ENCODE data around the gene GABARAP.

DNA sequence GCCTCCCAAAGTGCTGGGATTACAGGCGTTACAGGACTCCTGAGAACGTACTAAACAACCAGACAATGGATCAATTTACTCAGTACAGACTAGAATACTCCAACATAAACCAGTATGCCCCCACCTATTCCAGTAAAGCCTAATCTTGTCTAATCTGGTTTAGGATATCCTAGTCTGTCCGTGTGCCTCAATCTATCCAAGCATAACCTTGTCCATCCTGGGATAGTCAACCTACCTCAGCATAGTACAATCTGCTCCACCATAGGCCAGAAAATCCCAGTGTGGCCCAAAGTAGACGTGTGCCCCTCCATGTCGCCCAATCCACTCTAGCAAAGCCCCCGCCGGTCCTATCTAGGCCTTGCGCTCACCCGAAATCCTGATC, 8.6 kb downstream of the GABARAP start:
- TF ChIP-seq KAT7 (CRISPR knock-in tag; IDR thresholded peaks at IDR 0.05; ENCODE audit: borderline replicate concordance) (no peak), ATF2 (CRISPR knock-in tag; IDR thresholded peaks at IDR 0.05; ENCODE audit: borderline replicate concordance, low read depth) (no peak), FOXJ3 (CRISPR knock-in tag; IDR thresholded peaks at IDR 0.05; ENCODE audit: borderline replicate concordance) (no peak), SMAD3 (CRISPR knock-in tag; IDR thresholded peaks at IDR 0.05; ENCODE audit: borderline replicate concordance) (no peak), PREB (CRISPR knock-in tag; IDR thresholded peaks at IDR 0.05; ENCODE audit: borderline replicate concordance) (no peak), ATF3 (CRISPR knock-in tag; conservative IDR thresholded peaks at IDR 0.05) (no peak), TEAD4 (CRISPR knock-in tag; IDR thresholded peaks at IDR 0.05) (no peak), ZNF423 (CRISPR knock-in tag; IDR thresholded peaks at IDR 0.05) (no peak)
- TF ChIP-seq, protein P1, sequence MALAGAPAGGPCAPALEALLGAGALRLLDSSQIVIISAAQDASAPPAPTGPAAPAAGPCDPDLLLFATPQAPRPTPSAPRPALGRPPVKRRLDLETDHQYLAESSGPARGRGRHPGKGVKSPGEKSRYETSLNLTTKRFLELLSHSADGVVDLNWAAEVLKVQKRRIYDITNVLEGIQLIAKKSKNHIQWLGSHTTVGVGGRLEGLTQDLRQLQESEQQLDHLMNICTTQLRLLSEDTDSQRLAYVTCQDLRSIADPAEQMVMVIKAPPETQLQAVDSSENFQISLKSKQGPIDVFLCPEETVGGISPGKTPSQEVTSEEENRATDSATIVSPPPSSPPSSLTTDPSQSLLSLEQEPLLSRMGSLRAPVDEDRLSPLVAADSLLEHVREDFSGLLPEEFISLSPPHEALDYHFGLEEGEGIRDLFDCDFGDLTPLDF (CRISPR knock-in tag; IDR thresholded peaks at IDR 0.05) = no peak
- TF ChIP-seq, protein P2, sequence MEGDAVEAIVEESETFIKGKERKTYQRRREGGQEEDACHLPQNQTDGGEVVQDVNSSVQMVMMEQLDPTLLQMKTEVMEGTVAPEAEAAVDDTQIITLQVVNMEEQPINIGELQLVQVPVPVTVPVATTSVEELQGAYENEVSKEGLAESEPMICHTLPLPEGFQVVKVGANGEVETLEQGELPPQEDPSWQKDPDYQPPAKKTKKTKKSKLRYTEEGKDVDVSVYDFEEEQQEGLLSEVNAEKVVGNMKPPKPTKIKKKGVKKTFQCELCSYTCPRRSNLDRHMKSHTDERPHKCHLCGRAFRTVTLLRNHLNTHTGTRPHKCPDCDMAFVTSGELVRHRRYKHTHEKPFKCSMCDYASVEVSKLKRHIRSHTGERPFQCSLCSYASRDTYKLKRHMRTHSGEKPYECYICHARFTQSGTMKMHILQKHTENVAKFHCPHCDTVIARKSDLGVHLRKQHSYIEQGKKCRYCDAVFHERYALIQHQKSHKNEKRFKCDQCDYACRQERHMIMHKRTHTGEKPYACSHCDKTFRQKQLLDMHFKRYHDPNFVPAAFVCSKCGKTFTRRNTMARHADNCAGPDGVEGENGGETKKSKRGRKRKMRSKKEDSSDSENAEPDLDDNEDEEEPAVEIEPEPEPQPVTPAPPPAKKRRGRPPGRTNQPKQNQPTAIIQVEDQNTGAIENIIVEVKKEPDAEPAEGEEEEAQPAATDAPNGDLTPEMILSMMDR (IDR thresholded peaks at IDR 0.05) = no peak
- TF ChIP-seq, protein P3, sequence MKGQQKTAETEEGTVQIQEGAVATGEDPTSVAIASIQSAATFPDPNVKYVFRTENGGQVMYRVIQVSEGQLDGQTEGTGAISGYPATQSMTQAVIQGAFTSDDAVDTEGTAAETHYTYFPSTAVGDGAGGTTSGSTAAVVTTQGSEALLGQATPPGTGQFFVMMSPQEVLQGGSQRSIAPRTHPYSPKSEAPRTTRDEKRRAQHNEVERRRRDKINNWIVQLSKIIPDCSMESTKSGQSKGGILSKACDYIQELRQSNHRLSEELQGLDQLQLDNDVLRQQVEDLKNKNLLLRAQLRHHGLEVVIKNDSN (CRISPR knock-in tag; IDR thresholded peaks at IDR 0.05) = no peak
- TF ChIP-seq, protein P4, sequence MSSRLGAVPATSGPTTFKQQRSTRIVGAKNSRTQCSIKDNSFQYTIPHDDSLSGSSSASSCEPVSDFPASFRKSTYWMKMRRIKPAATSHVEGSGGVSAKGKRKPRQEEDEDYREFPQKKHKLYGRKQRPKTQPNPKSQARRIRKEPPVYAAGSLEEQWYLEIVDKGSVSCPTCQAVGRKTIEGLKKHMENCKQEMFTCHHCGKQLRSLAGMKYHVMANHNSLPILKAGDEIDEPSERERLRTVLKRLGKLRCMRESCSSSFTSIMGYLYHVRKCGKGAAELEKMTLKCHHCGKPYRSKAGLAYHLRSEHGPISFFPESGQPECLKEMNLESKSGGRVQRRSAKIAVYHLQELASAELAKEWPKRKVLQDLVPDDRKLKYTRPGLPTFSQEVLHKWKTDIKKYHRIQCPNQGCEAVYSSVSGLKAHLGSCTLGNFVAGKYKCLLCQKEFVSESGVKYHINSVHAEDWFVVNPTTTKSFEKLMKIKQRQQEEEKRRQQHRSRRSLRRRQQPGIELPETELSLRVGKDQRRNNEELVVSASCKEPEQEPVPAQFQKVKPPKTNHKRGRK (CRISPR knock-in tag; IDR thresholded peaks at IDR 0.05; ENCODE audit: borderline replicate concordance) = no peak

Data from WTC11 (cell line).